ENCODE results near the gene FZD1. TPM values are rescaled to one million over a fixed set of nuclear protein-coding genes. Genes with fewer than 3 reads are reported as not detected.

Gene FZD1
- total and polyA plus RNA-seq, 10 of the 15 experiments (the other 5 are each of a cell fraction or from before 2014, with no cell fraction given), result 0.07 to 0.56 (median 0.18) TPM

DNA sequence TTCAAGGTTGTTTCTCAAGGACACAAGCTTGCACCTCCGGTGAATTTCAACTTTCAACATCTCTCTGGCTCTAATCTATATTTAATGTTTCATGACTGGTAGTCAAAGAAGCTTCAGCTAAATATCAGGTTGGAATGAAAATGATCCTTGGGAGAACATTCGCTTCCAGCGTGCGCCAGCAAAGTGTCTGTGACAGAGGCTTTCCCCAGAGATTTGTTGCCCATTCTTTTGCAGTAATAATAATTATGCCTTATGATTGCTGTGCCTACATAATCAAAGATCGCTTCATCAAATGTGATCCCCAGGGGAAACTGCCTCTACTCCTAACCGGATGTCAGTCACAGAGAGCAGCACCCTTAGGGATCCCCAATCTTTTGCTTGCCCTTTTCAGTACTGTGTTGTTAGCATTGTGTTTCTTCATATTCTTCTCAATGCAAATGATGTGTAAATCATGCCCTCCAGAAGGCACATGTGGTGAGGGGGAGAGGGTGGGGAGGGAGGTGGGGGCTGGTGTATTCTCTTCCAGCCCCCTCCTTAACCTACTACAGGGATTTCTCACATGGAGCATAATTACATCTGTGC is 30.5 kb downstream of the FZD1 start:
- intact Hi-C loops (cut with micrococcal nuclease; ENCODE audit: unreplicated experiment) (no loop called here), in situ Hi-C loops (cut with MboI) (no loop called here)
- ChIA-PET SMC1A (ENCODE audit: uncharacterized antibody, unreplicated experiment) (no interaction called here), POLR2A (no interaction called here), CTCF (no interaction called here), RAD21 (ENCODE audit: unreplicated experiment) (no interaction called here)
- H3K4me1 ChIP-seq (ENCODE audit: control insufficient read depth, insufficient read depth, low read length), result no peaks in the 10 kb centered on the region
- TF ChIP-seq SUZ12 (IDR thresholded peaks at IDR 0.05; ENCODE audit: unreplicated experiment), result no peak
- TF ChIP-seq ETV6 (conservative IDR thresholded peaks at IDR 0.05 in 1 of 2, IDR thresholded peaks at IDR 0.05 in 1 of 2; ENCODE audit: borderline replicate concordance in 1 of 2, low read depth in 1 of 2), result no peak
- TF ChIP-seq NFXL1 (IDR thresholded peaks at IDR 0.05; ENCODE audit: borderline replicate concordance), result no peak
- no TSS peak for BruUV-seq (replicated peaks)
- FAIRE-seq (no peak), DNase-seq (ENCODE audit: low read depth, low spot score) (no peak), ATAC-seq (no peak)
- H3K27me3 ChIP-seq (replicated peaks in 1 of 2; ENCODE audit: control insufficient read depth in 2 of 2, insufficient read depth in 2 of 2, low read length in 1 of 2), result no peaks in the 10 kb centered on the region
- no peaks in the 10 kb centered on the region for H3K9me3 ChIP-seq (replicated peaks; ENCODE audit: control insufficient read depth, insufficient read depth, low read length)
- H3K27ac ChIP-seq (ENCODE audit: control insufficient read depth, insufficient read depth), result no peak overlapping the region
- no peaks in the 10 kb centered on the region for H3K79me2 ChIP-seq (ENCODE audit: control insufficient read depth, insufficient read depth, low read length)
- H3K9ac ChIP-seq (ENCODE audit: control insufficient read depth, insufficient read depth, low read length), result no peak overlapping the region
- no peaks in the 10 kb centered on the region for H4K20me1 ChIP-seq (ENCODE audit: control insufficient read depth, insufficient read depth)
- no peak overlapping the region for H3K4me3 ChIP-seq
- no peaks in the 10 kb centered on the region for H3K36me3 ChIP-seq (ENCODE audit: control insufficient read depth in 2 of 2, insufficient read depth in 2 of 2, low read length in 1 of 2)
- WGBS (ENCODE audit: insufficient coverage, insufficient replicate concordance, low lambda C conversion rate, missing lambda C conversion rate), result 43% methylated on average over 6 of the region's 6 CpGs
- H2AFZ ChIP-seq (ENCODE audit: control insufficient read depth, low read depth, low read length), result no peak overlapping the region
- no peak overlapping the region for H3K4me2 ChIP-seq (ENCODE audit: control insufficient read depth, insufficient read depth)

DNA sequence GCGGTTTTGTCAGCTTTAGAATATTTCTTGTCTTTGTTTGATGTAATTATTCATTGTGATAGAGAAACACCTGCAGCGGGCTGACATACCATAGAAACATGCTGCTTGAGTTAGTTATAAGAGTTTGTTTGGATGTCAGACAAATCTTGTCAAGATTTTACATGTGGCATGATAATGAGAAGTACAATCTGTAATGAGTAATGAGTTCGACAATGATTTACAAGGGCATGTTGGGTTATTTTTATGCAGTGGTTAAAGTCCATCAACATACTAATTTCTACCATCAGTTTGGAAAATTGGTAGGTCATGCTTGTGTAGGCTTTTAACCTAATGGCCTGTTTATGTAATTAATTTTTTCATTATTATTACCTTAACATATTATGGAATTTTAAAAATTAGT is 31.3 kb downstream of the FZD1 start:
- intact Hi-C loops (cut with micrococcal nuclease; ENCODE audit: unreplicated experiment), result no loop called here
- DNase-seq (ENCODE audit: low read depth, low spot score), result no peak
- Histone ChIP-seq H3K4me1 (ENCODE audit: control insufficient read depth, insufficient read depth, low read length) (no peaks in the 10 kb centered on the region), H4K20me1 (ENCODE audit: control insufficient read depth, insufficient read depth) (no peaks in the 10 kb centered on the region), H3K4me2 (ENCODE audit: control insufficient read depth, insufficient read depth) (no peak overlapping the region), H2AFZ (ENCODE audit: control insufficient read depth, low read depth, low read length) (no peak overlapping the region), H3K27ac (ENCODE audit: control insufficient read depth, insufficient read depth) (no peak overlapping the region), H3K4me3 (no peak overlapping the region), H3K9me3 (replicated peaks; ENCODE audit: control insufficient read depth, insufficient read depth, low read length) (no peaks in the 10 kb centered on the region), H3K9ac (ENCODE audit: control insufficient read depth, insufficient read depth, low read length) (no peak overlapping the region), H3K27me3 (replicated peaks in 1 of 2; ENCODE audit: control insufficient read depth in 2 of 2, insufficient read depth in 2 of 2, low read length in 1 of 2) (peaks cover 0 to 2% of the 10 kb centered on the region in 2 experiments; a peak in 2 of 4 replicates), H3K36me3 (ENCODE audit: control insufficient read depth in 2 of 2, insufficient read depth in 2 of 2, low read length in 1 of 2) (no peaks in the 10 kb centered on the region), H3K79me2 (ENCODE audit: control insufficient read depth, insufficient read depth, low read length) (no peaks in the 10 kb centered on the region)
- no TSS peak for BruUV-seq (replicated peaks)
- TF ChIP-seq ATF7 (IDR thresholded peaks at IDR 0.05; ENCODE audit: low read depth) (no peak), BACH1 (IDR thresholded peaks at IDR 0.05; ENCODE audit: borderline replicate concordance) (no peak), RAD51 (IDR thresholded peaks at IDR 0.05) (no peak), TAF1 (IDR thresholded peaks at IDR 0.05; ENCODE audit: borderline replicate concordance, low read depth, low read length) (no peak), ASH2L (IDR thresholded peaks at IDR 0.05; ENCODE audit: borderline replicate concordance, low read depth) (no peak), KAT2A (conservative IDR thresholded peaks at IDR 0.05; ENCODE audit: control insufficient read depth, low read depth, low read length) (no peak), MEF2A (IDR thresholded peaks at IDR 0.05; ENCODE audit: insufficient read depth, low read depth, low read length) (no peak), PML (IDR thresholded peaks at IDR 0.05; ENCODE audit: low read length) (no peak), PBX3 (IDR thresholded peaks at IDR 0.05; ENCODE audit: insufficient replicate concordance, low read depth, low read length) (no peak), SREBF2 (IDR thresholded peaks at IDR 0.05; ENCODE audit: low read length) (no peak), BRCA1 (IDR thresholded peaks at IDR 0.05; ENCODE audit: low read depth, low read length) (no peak)
- CTCF ChIA-PET, result no interaction called here
- in situ Hi-C loops (cut with MboI), result no loop called here
- RAD21 ChIA-PET (ENCODE audit: unreplicated experiment), result no interaction called here
- POLR2A ChIA-PET, result no interaction called here
- FAIRE-seq, result no peak
- SMC1A ChIA-PET (ENCODE audit: uncharacterized antibody, unreplicated experiment), result no interaction called here
- no peak for ATAC-seq
- WGBS (ENCODE audit: insufficient coverage, insufficient replicate concordance, low lambda C conversion rate, missing lambda C conversion rate), result 53% methylated on average over 3 of the region's 3 CpGs
